Endothelial cell of umbilical vein (primary cell): Measurements from ENCODE around the gene CTIF. TPM values are rescaled to one million over a fixed set of nuclear protein-coding genes. Genes with fewer than 3 reads are reported as not detected.

Source experiments
- BruUV-seq: library from RNA; stranded (reverse); fragments of 400-500 nt; replicated peaks from 2 replicates; lab custom pipeline; 2021; lab: Mats Ljungman, UMichigan
- CTCF ChIA-PET: fragments of 300-600, 350-600 bp; sonication (Branson Sonifier 250); formaldehyde crosslinking; loops from one replicate; lab custom pipeline; 2021; ENCODE audit warnings: antibody characterized with exemption, inconsistent platforms; lab: Charles Lee
- POLR2A ChIA-PET: fragments of 300-600, 350-600 bp; sonication (Branson Sonifier 250); formaldehyde crosslinking; loops from one replicate; lab custom pipeline; 2021; ENCODE audit warnings: antibody characterized with exemption, inconsistent platforms; lab: Charles Lee
- DNase-seq: peaks from one replicate; pipeline ENCODE4 v3.0.0-alpha.2; 2011; ENCODE audit warnings: low read depth, low spot score
- FAIRE-seq: peaks from 2 replicates; lab custom pipeline; 2011; peaks lifted over from hg19 to GRCh38; lab: Jason Lieb, UNC
- H2AFZ ChIP-seq: 2 replicates; pipeline ENCODE4 v1.6.0; 2012; ENCODE audit warnings: low read depth, low read length, control low read depth, inconsistent platforms
- H3K27ac ChIP-seq: 2 replicates; pipeline ENCODE4 v1.5.1; 2011; ENCODE audit warnings: low read depth, mild to moderate bottlenecking, control low read depth, low read length, moderate library complexity; ENCODE audit not compliant: insufficient read depth
- H3K27me3 ChIP-seq, 2 experiments: 2 replicates each; pipeline versions ENCODE4 v1.6.0 to v1.6.1; 2011; ENCODE audit warnings: low read length in 2 of 2, mixed read lengths in 1 of 2; ENCODE audit not compliant: control insufficient read depth in 2 of 2, insufficient read depth in 2 of 2
- H3K36me3 ChIP-seq, 2 experiments: 2 replicates in 1 of 2; 3 replicates in 1 of 2; pipeline ENCODE4 v1.5.1; 2011; ENCODE audit warnings: low read length in 2 of 2, mild to moderate bottlenecking in 1 of 2, moderate library complexity in 1 of 2; ENCODE audit not compliant: control insufficient read depth in 2 of 2, insufficient read depth in 2 of 2; ENCODE audit errors: extremely low read depth in 1 of 2
- H3K4me1 ChIP-seq: 3 replicates; pipeline ENCODE4 v1.5.1; 2011; ENCODE audit warnings: mild to moderate bottlenecking, low read length; ENCODE audit not compliant: control insufficient read depth, insufficient read depth; ENCODE audit errors: extremely low read depth
- H3K4me2 ChIP-seq: 2 replicates; pipeline ENCODE4 v1.6.1; 2011; ENCODE audit warnings: low read length, control low read depth, mixed read lengths; ENCODE audit not compliant: insufficient read depth
- H3K4me3 ChIP-seq, 3 experiments: fragments of 200-600 bp in 1 of 3; sonication (generic), shearing (Covaris generic) in 1 of 3; replicated peaks in 1 of 3; 2 replicates each; pipeline ENCODE4 v1.5.1; 2011 to 2016; ENCODE audit warnings: control low read depth in 3 of 3, low read length in 3 of 3, mild to moderate bottlenecking in 2 of 3, inconsistent platforms in 1 of 3, low read depth in 1 of 3, moderate library complexity in 1 of 3; ENCODE audit not compliant: insufficient read depth in 1 of 3
- H3K79me2 ChIP-seq: 2 replicates; pipeline ENCODE4 v1.6.0; 2012; ENCODE audit warnings: low read length, inconsistent platforms; ENCODE audit not compliant: control insufficient read depth, insufficient read depth
- H3K9ac ChIP-seq: replicated peaks from 2 replicates; pipeline ENCODE3; 2011; ENCODE audit warnings: low read length, control low read depth; ENCODE audit not compliant: insufficient read depth; ENCODE audit errors: extremely low read depth
- H3K9me1 ChIP-seq: replicated peaks from 3 replicates; pipeline ENCODE4 v1.6.0; 2011; ENCODE audit warnings: mild to moderate bottlenecking, low read length; ENCODE audit not compliant: control insufficient read depth, insufficient read depth; ENCODE audit errors: extremely low read depth
- H3K9me3 ChIP-seq: replicated peaks from 2 replicates; pipeline ENCODE4 v1.5.1; 2012; ENCODE audit warnings: low read length, inconsistent platforms; ENCODE audit not compliant: control insufficient read depth, insufficient read depth
- H4K20me1 ChIP-seq: replicated peaks from 2 replicates; pipeline ENCODE3; 2011; ENCODE audit warnings: mild to moderate bottlenecking, low read length; ENCODE audit not compliant: control insufficient read depth, insufficient read depth; ENCODE audit errors: extremely low read depth
- CTCF ChIP-seq, 2 donors: IDR thresholded peaks; 1 replicate in 1 of 2; 2 replicates in 1 of 2; pipeline ENCODE4 v1.5.1; 2011; ENCODE audit warnings: low read length in 2 of 2, mild to moderate bottlenecking in 2 of 2, moderate library complexity in 2 of 2, control low read depth in 1 of 2, inconsistent platforms in 1 of 2, low read depth in 1 of 2; ENCODE audit not compliant: insufficient read depth in 1 of 2; ENCODE audit errors: extremely low read depth in 1 of 2
- EZH2 ChIP-seq: IDR thresholded peaks from 2 replicates; pipeline ENCODE4 v1.6.1; 2012; ENCODE audit warnings: borderline replicate concordance, low read depth, mild to moderate bottlenecking, moderate library complexity, low read length, inconsistent platforms; ENCODE audit not compliant: severe bottlenecking
- FOS ChIP-seq: IDR thresholded peaks from 2 replicates; pipeline ENCODE4 v1.6.1; 2011; ENCODE audit warnings: mild to moderate bottlenecking, low read length, moderate library complexity, borderline replicate concordance; ENCODE audit not compliant: insufficient read depth
- POLR2A ChIP-seq: IDR thresholded peaks from 2 replicates; pipeline ENCODE4 v1.6.1; 2012; ENCODE audit warnings: low read depth, mild to moderate bottlenecking, control low read depth, low read length
- POLR2AphosphoS5 ChIP-seq: IDR thresholded peaks from 2 replicates; pipeline ENCODE4 v1.6.1; 2012; ENCODE audit warnings: low read depth, mild to moderate bottlenecking, control low read depth, low read length, moderate library complexity; ENCODE audit not compliant: insufficient read depth
- dilution Hi-C: fragments of 300-500 bp; cut with MboI; formaldehyde crosslinking; loops from one replicate; pipeline ENCODE4 v1.15.0; 2019; ENCODE audit warnings: low sequenced_read_pairs; ENCODE audit not compliant: extremely low pct_ligation_motif_present
- intact Hi-C: fragments of 100-400 bp; cut with micrococcal nuclease; formaldehyde crosslinking; loops from one replicate; pipeline ENCODE4 v1.10.0; 2022
- polyA plus RNA-seq, 4 experiments: library from polyadenylated mRNA; depleted of rRNA in 3 of 4; stranded (reverse) in 3 of 4; unstranded in 1 of 4; fragments of >200 nt; gene quantifications; 2 replicates each; pipeline versions ENCODE4 v1.2.1 to v1.2.3, GENCODE V29; 2011 to 2012; ENCODE audit warnings: missing spikeins in 1 of 4
- total RNA-seq: library from RNA; stranded (reverse); gene quantifications from 2 replicates; pipeline ENCODE4 v1.2.3, GENCODE V29; 2021

CTIF gene
- total and polyA plus RNA-seq, 2 donors (not counting 3 experiments of a cell fraction or from before 2014, with no cell fraction given) = 20.9 to 57.7 TPM

- Histone ChIP-seq H3K4me1 (no peaks in the 10 kb centered on the region), H3K9me1 (no peaks in the 10 kb centered on the region), H3K79me2 (no peaks in the 10 kb centered on the region), H3K4me3 (no peak overlapping the region), H3K4me2 (no peak overlapping the region), H3K27ac (no peak overlapping the region), H3K9me3 (no peaks in the 10 kb centered on the region), H3K27me3 (no peaks in the 10 kb centered on the region), H4K20me1 (no peaks in the 10 kb centered on the region), H3K9ac (no peak overlapping the region), H3K36me3 (peaks cover 0 to 5% of the 10 kb centered on the region in 2 experiments), H2AFZ (no peak overlapping the region)
- intact Hi-C loops = loop anchor here (5.0 kb wide), 2 partner anchors 36 to 56 kb away; no protein-coding TSS in a partner anchor
- no peak for FAIRE-seq
- POLR2A ChIA-PET = no interaction called here
- no TSS peak for BruUV-seq
- no peak for DNase-seq
- dilution Hi-C loops = no loop called here
- no peak for TF ChIP-seq POLR2AphosphoS5
- no peak for TF ChIP-seq POLR2A
- TF ChIP-seq EZH2 = no peak
- TF ChIP-seq FOS = no peak
- TF ChIP-seq CTCF (IDR thresholded peaks at IDR 0.05; ENCODE audit: extremely low read depth in 1 of 2, insufficient read depth in 1 of 2, low read depth in 1 of 2, low read length in 2 of 2) = no peak
- CTCF ChIA-PET = interaction anchor here (1.4 to 6.3 kb wide), 2 partner anchors 188 to 192 kb away, joined by 5 to 107 read pairs; no protein-coding TSS in a partner anchor
Measured at GRCh38 chr18:48663096-48663930, 124.5 kb downstream of the CTIF start.
